GM12878 (cell line): ENCODE data around the gene RECK. TPM values are rescaled to one million over a fixed set of nuclear protein-coding genes. Genes with fewer than 3 reads are reported as not detected.

ENCODE experiments used
- ATAC-seq: fragments of 200-7000 bp; cut with Tn5 transposase; 3 replicates; pipeline ENCODE4 v1.9.1; 2020; ENCODE audit warnings: mild to moderate bottlenecking, moderate library complexity
- BruUV-seq: library from RNA; stranded (reverse); fragments of 400-500 nt; replicated peaks from 2 replicates; lab custom pipeline; 2021; lab: Mats Ljungman, UMichigan
- CTCF ChIA-PET: fragments of 300-600 bp; sonication (Branson Sonifier 250); formaldehyde crosslinking; extraction: SDS; loops from one replicate; lab custom pipeline; 2021; ENCODE audit warnings: inconsistent platforms; lab: Yijun Ruan, JAX
- POLR2A ChIA-PET: fragments of 350-600 bp; formaldehyde crosslinking; extraction: SDS; loops from one replicate; lab custom pipeline; 2021; ENCODE audit warnings: inconsistent platforms; lab: Charles Lee
- RAD21 ChIA-PET: fragments of 300-600 bp; sonication (Branson Sonifier 250); formaldehyde crosslinking; loops from one replicate; lab custom pipeline; 2023; ENCODE audit warnings: antibody characterized with exemption; ENCODE audit not compliant: unreplicated experiment; lab: Charles Lee
- SMC1A ChIA-PET: fragments of 300-600 bp; sonication (Branson Sonifier 250); formaldehyde crosslinking; loops from one replicate; lab custom pipeline; 2023; ENCODE audit not compliant: unreplicated experiment, uncharacterized antibody; lab: Charles Lee
- DNase-seq: peaks from one replicate; pipeline ENCODE4 v3.0.0-alpha.2; 2011; ENCODE audit warnings: low read depth, low spot score
- FAIRE-seq: peaks from 3 replicates; lab custom pipeline; 2011; peaks lifted over from hg19 to GRCh38; lab: Jason Lieb, UNC
- H2AFZ ChIP-seq: 2 replicates; pipeline ENCODE4 v1.6.0; 2011; ENCODE audit warnings: low read depth, low read length, control low read depth; ENCODE audit not compliant: control insufficient read depth
- H3K27ac ChIP-seq: 2 replicates; pipeline ENCODE4 v1.5.1; 2011; ENCODE audit warnings: control low read depth; ENCODE audit not compliant: control insufficient read depth, insufficient read depth
- H3K27me3 ChIP-seq, 2 experiments: replicated peaks in 1 of 2; 2 replicates each; pipeline versions ENCODE4 v1.6.0 to v1.6.1; 2011; ENCODE audit warnings: low read length in 1 of 2; ENCODE audit not compliant: control insufficient read depth in 2 of 2, insufficient read depth in 2 of 2
- H3K36me3 ChIP-seq, 2 experiments: 2 replicates each; pipeline ENCODE4 v1.5.1; 2011; ENCODE audit warnings: low read length in 1 of 2; ENCODE audit not compliant: control insufficient read depth in 2 of 2, insufficient read depth in 2 of 2
- H3K4me1 ChIP-seq: 2 replicates; pipeline ENCODE4 v1.6.1; 2011; ENCODE audit warnings: mild to moderate bottlenecking, low read length, moderate library complexity, mixed read lengths; ENCODE audit not compliant: control insufficient read depth, insufficient read depth
- H3K4me2 ChIP-seq: 2 replicates; pipeline ENCODE4 v1.6.0; 2011; ENCODE audit warnings: control low read depth; ENCODE audit not compliant: control insufficient read depth, insufficient read depth
- H3K4me3 ChIP-seq: fragments of 200-600 bp; sonication (generic); 2 replicates; pipeline ENCODE4 v1.5.1; 2016
- H3K79me2 ChIP-seq: 2 replicates; pipeline ENCODE4 v1.6.0; 2011; ENCODE audit warnings: low read length; ENCODE audit not compliant: control insufficient read depth, insufficient read depth
- H3K9ac ChIP-seq: 2 replicates; pipeline ENCODE4 v1.8.0; 2011; ENCODE audit warnings: low read length, control low read depth, mixed read lengths; ENCODE audit not compliant: control insufficient read depth, insufficient read depth
- H3K9me3 ChIP-seq: replicated peaks from 3 replicates; pipeline ENCODE4 v1.5.1; 2011; ENCODE audit warnings: mild to moderate bottlenecking, low read length; ENCODE audit not compliant: control insufficient read depth, insufficient read depth
- H4K20me1 ChIP-seq: 2 replicates; pipeline ENCODE4 v1.6.0; 2011; ENCODE audit not compliant: control insufficient read depth, insufficient read depth
- BCL11A ChIP-seq: IDR thresholded peaks from 2 replicates; pipeline ENCODE4 v1.6.1; 2011; ENCODE audit warnings: low read depth, low read length
- CEBPB ChIP-seq, 2 experiments: fragments of 150-350 bp in 1 of 2; IDR thresholded peaks; 2 replicates each; pipeline ENCODE4 v1.6.1; 2012 to 2014; ENCODE audit warnings: low read depth in 2 of 2, low read length in 2 of 2, borderline replicate concordance in 1 of 2, inconsistent platforms in 1 of 2
- CHD2 ChIP-seq: IDR thresholded peaks from 2 replicates; pipeline ENCODE4 v1.6.1; 2011; ENCODE audit warnings: low read depth, low read length, improper control_type of control experiment, borderline replicate concordance
- CTCF ChIP-seq, 3 experiments: IDR thresholded peaks in 2 of 3; conservative IDR thresholded peaks in 1 of 3; 2 replicates each; pipeline ENCODE4 v1.5.1; 2011; ENCODE audit warnings: low read depth in 3 of 3, low read length in 3 of 3, mild to moderate bottlenecking in 3 of 3, control low read depth in 2 of 3, moderate library complexity in 2 of 3, inconsistent platforms in 1 of 3, mixed read lengths in 1 of 3; ENCODE audit not compliant: control insufficient read depth in 2 of 3, insufficient read depth in 1 of 3; ENCODE audit errors: extremely low read depth in 1 of 3
- DPF2 ChIP-seq: fragments of 450-650 bp; IDR thresholded peaks from 2 replicates; pipeline ENCODE4 v1.6.1; 2017; ENCODE audit warnings: mild to moderate bottlenecking
- HDAC6 ChIP-seq: fragments of 200-600 bp; sonication (generic); IDR thresholded peaks from one replicate; pipeline ENCODE4 v1.8.0; 2017; ENCODE audit warnings: antibody characterized with exemption; ENCODE audit not compliant: unreplicated experiment
- IRF4 ChIP-seq: IDR thresholded peaks from 2 replicates; pipeline ENCODE4 v1.6.1; 2011; ENCODE audit warnings: low read depth, low read length
- KAT2A ChIP-seq: conservative IDR thresholded peaks from 2 replicates; pipeline ENCODE4 v1.6.1; 2011; ENCODE audit warnings: low read depth, low read length; ENCODE audit not compliant: control insufficient read depth
- NKRF ChIP-seq: fragments of 450-650 bp; conservative IDR thresholded peaks from 2 replicates; pipeline ENCODE4 v1.6.1; 2017; ENCODE audit warnings: mild to moderate bottlenecking, moderate library complexity
- POLR2AphosphoS5 ChIP-seq: IDR thresholded peaks from 2 replicates; pipeline ENCODE4 v1.6.1; 2011; ENCODE audit warnings: mild to moderate bottlenecking, low read length, inconsistent platforms
- SMAD1 ChIP-seq: fragments of 450-650 bp; IDR thresholded peaks from 2 replicates; pipeline ENCODE4 v1.6.1; 2018; ENCODE audit warnings: mild to moderate bottlenecking, low read depth; ENCODE audit not compliant: partially characterized antibody
- ZBTB11 ChIP-seq: fragments of 450-650 bp; formaldehyde crosslinking; IDR thresholded peaks from 2 replicates; pipeline ENCODE4 v1.5.0; 2022; ENCODE audit warnings: mild to moderate bottlenecking, missing genetic modification characterization
- WGBS: methylation state at CpG from one replicate; pipeline ENCODE4 v1.1.6; 2016; ENCODE audit warnings: low lambda C conversion rate; ENCODE audit not compliant: insufficient replicate concordance, insufficient coverage; ENCODE audit errors: missing lambda C conversion rate; 5-methylcytosine and 5-hydroxymethylcytosine counted together
- in situ Hi-C: fragments of 300-500 bp; cut with MboI; formaldehyde crosslinking; loops from 9 replicates; pipeline ENCODE4 v1.14.3; 2018; ENCODE audit warnings: mixed read lengths
- intact Hi-C: fragments of 100-400 bp; cut with micrococcal nuclease; formaldehyde crosslinking; loops from one replicate; pipeline ENCODE4 v1.14.2; 2022; ENCODE audit not compliant: unreplicated experiment
- polyA plus RNA-seq, 11 experiments: library from polyadenylated mRNA; depleted of rRNA in 4 of 11; unstranded in 6 of 11; stranded (reverse) in 5 of 11; fragments of >200 nt; fragmentation: Nextera tagmentation in 4 of 11; fragmentation: Illumina TruSeq in 1 of 11; extraction: Ambion mirVana in 4 of 11; extraction: Trizol in 1 of 11; gene quantifications; 1 replicate in 1 of 11; 2 replicates in 10 of 11; pipeline versions ENCODE4 v1.2.1 to v1.2.3, GENCODE V29; 2011 to 2016; ENCODE audit warnings: inconsistent platforms in 2 of 11, missing spikeins in 2 of 11, low read depth in 1 of 11
- total RNA-seq, 4 experiments: library from RNA; depleted of rRNA in 3 of 4; stranded (reverse); fragments of >200 nt in 3 of 4; fragmentation: Illumina TruSeq in 1 of 4; extraction: Trizol in 1 of 4; gene quantifications; 2 replicates each; pipeline versions ENCODE4 v1.2.1 to v1.2.3, GENCODE V29; 2013 to 2021

RECK gene
- total and polyA plus RNA-seq, 10 of the 15 experiments (the other 5 are each of a cell fraction or from before 2014, with no cell fraction given), result 0.02 to 0.40 (median 0.13) TPM

GRCh38 chr9:36021968-36022367 is 14.7 kb upstream of the RECK start:
- Histone ChIP-seq H2AFZ (no peak overlapping the region), H3K79me2 (no peaks in the 10 kb centered on the region), H3K9ac (no peak overlapping the region), H3K4me1 (peaks cover 3% of the 10 kb centered on the region; the same call in 1 of the 2 replicates), H3K4me3 (no peak overlapping the region), H3K36me3 (no peaks in the 10 kb centered on the region), H3K27ac (no peak overlapping the region), H3K4me2 (no peak overlapping the region), H4K20me1 (no peaks in the 10 kb centered on the region), H3K27me3 (no peaks in the 10 kb centered on the region), H3K9me3 (no peaks in the 10 kb centered on the region)
- ChIA-PET CTCF (interaction anchor here (1.4 to 7.5 kb wide), 9 partner anchors 13 to 145 kb away, joined by 3 to 100 read pairs (median 9); partner anchors contain the start of gene OR2S2), POLR2A (no interaction called here), SMC1A (interaction anchor here (0.6 to 3.2 kb wide), 4 partner anchors 15 to 166 kb away, joined by 3 to 21 read pairs (median 10); no protein-coding TSS in a partner anchor), RAD21 (interaction anchor here (1.8 kb wide), 2 partner anchors 69 to 119 kb away, joined by 5 to 6 read pairs; no protein-coding TSS in a partner anchor)
- in situ Hi-C loops, result loop anchor here (5.0 kb wide), 1 partner anchor 65 kb away; the partner anchor contains the start of gene OR2S2
- TF ChIP-seq POLR2AphosphoS5, result no peak
- no peak for TF ChIP-seq KAT2A
- TF ChIP-seq BCL11A, result no peak
- TF ChIP-seq ZBTB11 (CRISPR knock-in tag), result no peak
- no peak for TF ChIP-seq CTCF (IDR thresholded peaks at IDR 0.05 in 2 of 3, conservative IDR thresholded peaks at IDR 0.05 in 1 of 3; ENCODE audit: control insufficient read depth in 2 of 3, extremely low read depth in 1 of 3, insufficient read depth in 1 of 3, low read depth in 3 of 3, low read length in 3 of 3)
- TF ChIP-seq NKRF, result no peak
- TF ChIP-seq HDAC6, result no peak
- TF ChIP-seq SMAD1, result no peak
- no peak for TF ChIP-seq CHD2
- no peak for TF ChIP-seq IRF4
- no peak for TF ChIP-seq CEBPB (IDR thresholded peaks at IDR 0.05; ENCODE audit: borderline replicate concordance in 1 of 2, low read depth in 2 of 2, low read length in 2 of 2)
- TF ChIP-seq DPF2, result no peak
- WGBS, result 0% methylated on average over 1 of the region's 1 CpG
- ATAC-seq, result peak; percentile 74
- no peak for FAIRE-seq
- BruUV-seq, result no TSS peak
- no peak for DNase-seq
- intact Hi-C loops, result loop anchor here (2.0 kb wide), 1 partner anchor 119 kb away; no protein-coding TSS in a partner anchor
